Measurements from ENCODE around the gene ATP8B4.

- no peak for TF ChIP-seq POLR2AphosphoS5 (IDR thresholded peaks at IDR 0.05; ENCODE audit: low read depth, low read length)
- no peak for TF ChIP-seq POLR2A (IDR thresholded peaks at IDR 0.05; ENCODE audit: low read depth, low read length)
- no peak for TF ChIP-seq TAF1 (IDR thresholded peaks at IDR 0.05; ENCODE audit: low read depth, low read length)
- TF ChIP-seq SPI1 (IDR thresholded peaks at IDR 0.05; ENCODE audit: low read depth, low read length) = no peak
- no peak for TF ChIP-seq POU2F2 (IDR thresholded peaks at IDR 0.05; ENCODE audit: low read depth, low read length)
- no peak for TF ChIP-seq PAX5 (IDR thresholded peaks at IDR 0.05; ENCODE audit: insufficient read depth, low read length, severe bottlenecking)
These were observed 132.7 kb downstream of the ATP8B4 start for GRCh38 chr15:49986326-49986725.
